ENCODE data around the gene UBXN11.

DNA sequence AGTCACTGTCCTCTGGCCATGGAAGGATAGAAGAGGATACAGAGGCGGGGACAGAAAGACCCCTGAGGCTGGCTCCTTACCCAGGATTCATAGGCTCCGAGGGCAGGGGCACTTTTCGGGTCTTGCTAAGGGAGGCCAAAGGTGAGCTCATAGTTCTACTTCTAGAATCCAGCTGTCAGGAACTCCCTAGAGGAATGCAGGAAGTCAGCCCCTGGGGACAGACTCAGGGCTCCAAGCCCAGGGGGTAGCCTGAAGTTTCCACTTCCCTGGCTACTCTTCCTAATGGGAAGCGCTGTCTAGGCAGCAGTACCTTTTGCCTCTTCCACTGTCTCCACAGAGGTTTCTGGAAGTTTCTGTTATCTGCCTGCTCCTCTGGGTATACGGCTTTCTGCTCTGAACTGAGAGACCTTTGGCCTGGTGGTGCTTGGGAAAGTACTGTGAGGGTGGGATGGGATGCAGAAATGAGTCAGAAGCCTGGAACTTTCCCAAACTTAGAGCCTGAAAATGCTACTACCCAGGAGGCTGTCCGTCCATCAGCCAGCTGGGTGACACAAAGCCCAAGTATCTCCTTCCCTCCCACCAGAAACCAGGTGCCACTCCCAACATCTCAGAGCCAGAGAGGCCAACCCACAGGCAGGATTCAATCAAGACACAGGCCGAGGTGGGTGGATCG, 3.6 kb downstream of the UBXN11 start:
- TF ChIP-seq NFIC (IDR thresholded peaks at IDR 0.05) = no peak
- TF ChIP-seq CEBPB (IDR thresholded peaks at IDR 0.05) = no peak
- no peak for TF ChIP-seq TAF1 (IDR thresholded peaks at IDR 0.05; ENCODE audit: low read depth)
- TF ChIP-seq MAX (IDR thresholded peaks at IDR 0.05) = no peak
- TF ChIP-seq YY1 (IDR thresholded peaks at IDR 0.05; ENCODE audit: low read depth) = no peak
- no peak for TF ChIP-seq TCF12 (IDR thresholded peaks at IDR 0.05; ENCODE audit: low read depth)
- no peak for TF ChIP-seq EP300 (IDR thresholded peaks at IDR 0.05; ENCODE audit: borderline replicate concordance)
- no peak for TF ChIP-seq CREB1 (IDR thresholded peaks at IDR 0.05; ENCODE audit: low read depth)
- no peak for TF ChIP-seq ZBTB7A (IDR thresholded peaks at IDR 0.05; ENCODE audit: low read depth)

Data from Ishikawa (cell line).